GM23338 (cell line): Measurements from ENCODE around the gene SFXN5. TPM values are rescaled to one million over a fixed set of nuclear protein-coding genes. Genes with fewer than 3 reads are reported as not detected.
A peak's percentile ranks its signal among the peaks of the same experiment; 100 is the strongest.

Experiments
- ATAC-seq: fragments of 200-7000 bp; cut with Tn5 transposase; 3 replicates; pipeline ENCODE4 v1.9.1; 2020
- DNase-seq: peaks from one replicate; pipeline ENCODE4 v3.0.0-alpha.2; 2015; ENCODE audit warnings: low spot score
- H2AFZ ChIP-seq: fragments of 200-600 bp; sonication (generic); 2 replicates; pipeline ENCODE4 v1.8.0; 2016; ENCODE audit warnings: antibody characterized with exemption, mild to moderate bottlenecking, moderate library complexity
- H3F3A ChIP-seq: fragments of 200-600 bp; sonication (generic); replicated peaks from 2 replicates; pipeline ENCODE4 v1.8.0; 2017; ENCODE audit warnings: antibody characterized with exemption, mixed run types, low read depth
- H3K27ac ChIP-seq: fragments of 200-600 bp; sonication (generic); 2 replicates; pipeline ENCODE4 v1.6.1; 2016; ENCODE audit warnings: low read depth
- H3K27me3 ChIP-seq: fragments of 200-600 bp; sonication (generic); 2 replicates; pipeline ENCODE4 v1.8.0; 2016; ENCODE audit warnings: mild to moderate bottlenecking, mixed run types, moderate library complexity; ENCODE audit not compliant: insufficient read depth
- H3K36me3 ChIP-seq: fragments of 200-600 bp; sonication (generic); 2 replicates; pipeline ENCODE4 v1.8.0; 2016; ENCODE audit warnings: mild to moderate bottlenecking; ENCODE audit not compliant: insufficient read depth
- H3K4me1 ChIP-seq: fragments of 200-600 bp; sonication (generic); 2 replicates; pipeline ENCODE4 v1.8.0; 2016; ENCODE audit warnings: mild to moderate bottlenecking, moderate library complexity; ENCODE audit not compliant: insufficient read depth
- H3K4me2 ChIP-seq: fragments of 200-600 bp; sonication (generic); 2 replicates; pipeline ENCODE4 v1.7.1; 2017; ENCODE audit warnings: mixed run types
- H3K4me3 ChIP-seq: fragments of 200-600 bp; sonication (generic); 2 replicates; pipeline ENCODE4 v1.6.1; 2016; ENCODE audit warnings: mixed run types
- H3K79me2 ChIP-seq: fragments of 200-600 bp; sonication (generic); replicated peaks from 2 replicates; pipeline ENCODE4 v1.8.0; 2017; ENCODE audit warnings: mild to moderate bottlenecking; ENCODE audit not compliant: insufficient read depth
- H3K9me2 ChIP-seq: fragments of 200-600 bp; sonication (generic); 2 replicates; pipeline ENCODE4 v1.8.0; 2017; ENCODE audit not compliant: insufficient read depth
- H4K20me1 ChIP-seq: fragments of 200-600 bp; sonication (generic); replicated peaks from 2 replicates; pipeline ENCODE4 v1.8.0; 2017; ENCODE audit warnings: mild to moderate bottlenecking; ENCODE audit not compliant: insufficient read depth
- H3K27ac Mint-ChIP-seq: 2 replicates; pipeline ENCODE4 v1.8.0; 2020; ENCODE audit warnings: inconsistent platforms, mild to moderate bottlenecking, moderate library complexity, mixed read lengths
- H3K27me3 Mint-ChIP-seq: 3 replicates; pipeline ENCODE4 v1.8.0; 2022; ENCODE audit warnings: low read depth, mild to moderate bottlenecking, moderate library complexity, mixed read lengths, inconsistent platforms; ENCODE audit not compliant: insufficient read depth, poor library complexity
- H3K36me3 Mint-ChIP-seq: 3 replicates; pipeline ENCODE4 v1.8.0; 2021; ENCODE audit warnings: low read depth, mild to moderate bottlenecking, inconsistent platforms, moderate library complexity, mixed read lengths
- H3K4me1 Mint-ChIP-seq: 3 replicates; pipeline ENCODE4 v1.8.0; 2020; ENCODE audit warnings: mild to moderate bottlenecking, inconsistent platforms, mixed read lengths
- H3K4me3 Mint-ChIP-seq: 3 replicates; pipeline ENCODE4 v1.8.0; 2021; ENCODE audit warnings: moderate library complexity, mild to moderate bottlenecking, inconsistent platforms, mixed read lengths
- H3K9me3 Mint-ChIP-seq: 3 replicates; pipeline ENCODE4 v1.8.0; 2020; ENCODE audit warnings: moderate library complexity, mild to moderate bottlenecking, inconsistent platforms, mixed read lengths
- CREB1 ChIP-seq: fragments of 250-450 bp; sonication (Bioruptor Pico); IDR thresholded peaks from 2 replicates; pipeline ENCODE4 v1.5.0; 2020; ENCODE audit warnings: low read depth, mild to moderate bottlenecking, moderate library complexity
- ETS1 ChIP-seq: IDR thresholded peaks from 2 replicates; pipeline ENCODE4 v1.6.1; 2016; ENCODE audit warnings: antibody characterized with exemption
- EZH2 ChIP-seq: fragments of 200-600 bp; sonication (generic); IDR thresholded peaks from one replicate; pipeline ENCODE4 v1.8.0; 2017; ENCODE audit warnings: antibody characterized with exemption, mild to moderate bottlenecking, low read depth; ENCODE audit not compliant: unreplicated experiment
- EZH2phosphoT487 ChIP-seq: fragments of 200-600 bp; sonication (generic); IDR thresholded peaks from one replicate; pipeline ENCODE4 v1.8.1; 2018; ENCODE audit warnings: antibody characterized with exemption; ENCODE audit not compliant: unreplicated experiment
- NANOG ChIP-seq: IDR thresholded peaks from 2 replicates; pipeline ENCODE4 v1.6.1; 2016; ENCODE audit warnings: antibody characterized with exemption, borderline replicate concordance
- REST ChIP-seq: IDR thresholded peaks from one replicate; pipeline ENCODE4 v1.6.1; 2018; ENCODE audit warnings: antibody characterized with exemption; ENCODE audit not compliant: unreplicated experiment
- ZNF114 ChIP-seq: fragments of 250-450 bp; sonication (Bioruptor Pico); IDR thresholded peaks from 2 replicates; pipeline ENCODE4 v1.5.0; 2020; ENCODE audit warnings: mild to moderate bottlenecking, moderate library complexity
- ZNF331 ChIP-seq: fragments of 250-450 bp; sonication (Bioruptor Pico); IDR thresholded peaks from 2 replicates; pipeline ENCODE4 v1.5.0; 2020; ENCODE audit warnings: low read depth, mild to moderate bottlenecking, moderate library complexity
- polyA plus RNA-seq: library from polyadenylated mRNA; unstranded; fragments of >200 nt; fragmentation: Nextera tagmentation; extraction: Ambion mirVana; gene quantifications from 2 replicates; pipeline ENCODE4 v1.2.1, GENCODE V29; 2016
- total RNA-seq: library from RNA; depleted of rRNA; stranded (reverse); fragments of >200 nt; shearing (Covaris generic); gene quantifications from 2 replicates; pipeline ENCODE4 v1.2.3, GENCODE V29; 2014
- TF ChIP-seq, protein P1 (sequence below): fragments of 250-450 bp; sonication (Bioruptor Pico); IDR thresholded peaks from 2 replicates; pipeline ENCODE4 v1.5.0; 2020; ENCODE audit warnings: mild to moderate bottlenecking, moderate library complexity

SFXN5 gene
- total and polyA plus RNA-seq, 2 experiments from 2014 or later: 23.6 to 25.8 TPM

DNA sequence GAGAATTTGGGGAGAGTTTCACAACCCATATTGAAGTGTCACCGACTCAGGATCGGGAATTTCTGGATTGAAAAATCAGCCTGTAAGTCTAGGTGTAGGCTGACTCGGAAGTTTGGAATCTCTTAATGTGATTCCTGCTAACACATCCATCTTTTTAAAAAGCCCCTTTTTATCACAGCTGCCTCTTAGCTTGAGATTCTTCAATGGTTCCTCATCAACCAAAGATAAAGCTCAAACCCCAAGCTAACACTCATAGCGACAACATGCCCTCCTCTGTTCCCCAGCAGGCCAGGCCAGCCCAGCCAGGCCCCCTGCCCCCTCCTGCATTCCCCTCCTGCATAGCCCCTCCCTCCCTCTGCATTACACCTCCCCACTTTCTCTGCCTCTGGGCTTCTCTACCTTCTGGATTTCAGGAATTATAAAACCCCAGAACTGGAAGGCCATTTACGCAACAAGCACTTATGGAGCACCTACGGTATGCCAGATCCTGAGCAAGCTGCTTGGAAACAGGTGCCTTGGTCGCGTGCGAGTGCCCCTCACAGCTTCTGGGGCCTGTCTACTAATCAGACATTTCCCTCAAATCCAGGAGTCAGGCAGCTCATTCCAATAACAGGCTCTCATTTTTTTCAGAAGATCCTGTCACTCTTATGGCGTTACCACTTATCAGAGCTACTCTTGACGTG lies 90.8 kb downstream of the SFXN5 start:
- Mint-ChIP-seq H3K27ac (no peak overlapping the region), H3K36me3 (peaks cover 7% of the 10 kb centered on the region; the same call in 2 of the 3 replicates), H3K9me3 (no peaks in the 10 kb centered on the region), H3K27me3 (peaks cover 11% of the 10 kb centered on the region), H3K4me3 (no peak overlapping the region), H3K4me1 (peaks cover 27% of the 10 kb centered on the region)
- Histone ChIP-seq H3K27ac (no peak overlapping the region), H3K9me2 (no peaks in the 10 kb centered on the region), H4K20me1 (no peaks in the 10 kb centered on the region), H3K79me2 (no peaks in the 10 kb centered on the region), H3F3A (no peaks in the 10 kb centered on the region), H3K4me2 (no peak overlapping the region), H3K4me1 (peaks cover 14% of the 10 kb centered on the region), H3K27me3 (no peaks in the 10 kb centered on the region), H3K4me3 (no peak overlapping the region), H3K36me3 (no peaks in the 10 kb centered on the region), H2AFZ (no peak overlapping the region)
- no peak for DNase-seq
- ATAC-seq: peak; percentile 69
- TF ChIP-seq, protein P1, sequence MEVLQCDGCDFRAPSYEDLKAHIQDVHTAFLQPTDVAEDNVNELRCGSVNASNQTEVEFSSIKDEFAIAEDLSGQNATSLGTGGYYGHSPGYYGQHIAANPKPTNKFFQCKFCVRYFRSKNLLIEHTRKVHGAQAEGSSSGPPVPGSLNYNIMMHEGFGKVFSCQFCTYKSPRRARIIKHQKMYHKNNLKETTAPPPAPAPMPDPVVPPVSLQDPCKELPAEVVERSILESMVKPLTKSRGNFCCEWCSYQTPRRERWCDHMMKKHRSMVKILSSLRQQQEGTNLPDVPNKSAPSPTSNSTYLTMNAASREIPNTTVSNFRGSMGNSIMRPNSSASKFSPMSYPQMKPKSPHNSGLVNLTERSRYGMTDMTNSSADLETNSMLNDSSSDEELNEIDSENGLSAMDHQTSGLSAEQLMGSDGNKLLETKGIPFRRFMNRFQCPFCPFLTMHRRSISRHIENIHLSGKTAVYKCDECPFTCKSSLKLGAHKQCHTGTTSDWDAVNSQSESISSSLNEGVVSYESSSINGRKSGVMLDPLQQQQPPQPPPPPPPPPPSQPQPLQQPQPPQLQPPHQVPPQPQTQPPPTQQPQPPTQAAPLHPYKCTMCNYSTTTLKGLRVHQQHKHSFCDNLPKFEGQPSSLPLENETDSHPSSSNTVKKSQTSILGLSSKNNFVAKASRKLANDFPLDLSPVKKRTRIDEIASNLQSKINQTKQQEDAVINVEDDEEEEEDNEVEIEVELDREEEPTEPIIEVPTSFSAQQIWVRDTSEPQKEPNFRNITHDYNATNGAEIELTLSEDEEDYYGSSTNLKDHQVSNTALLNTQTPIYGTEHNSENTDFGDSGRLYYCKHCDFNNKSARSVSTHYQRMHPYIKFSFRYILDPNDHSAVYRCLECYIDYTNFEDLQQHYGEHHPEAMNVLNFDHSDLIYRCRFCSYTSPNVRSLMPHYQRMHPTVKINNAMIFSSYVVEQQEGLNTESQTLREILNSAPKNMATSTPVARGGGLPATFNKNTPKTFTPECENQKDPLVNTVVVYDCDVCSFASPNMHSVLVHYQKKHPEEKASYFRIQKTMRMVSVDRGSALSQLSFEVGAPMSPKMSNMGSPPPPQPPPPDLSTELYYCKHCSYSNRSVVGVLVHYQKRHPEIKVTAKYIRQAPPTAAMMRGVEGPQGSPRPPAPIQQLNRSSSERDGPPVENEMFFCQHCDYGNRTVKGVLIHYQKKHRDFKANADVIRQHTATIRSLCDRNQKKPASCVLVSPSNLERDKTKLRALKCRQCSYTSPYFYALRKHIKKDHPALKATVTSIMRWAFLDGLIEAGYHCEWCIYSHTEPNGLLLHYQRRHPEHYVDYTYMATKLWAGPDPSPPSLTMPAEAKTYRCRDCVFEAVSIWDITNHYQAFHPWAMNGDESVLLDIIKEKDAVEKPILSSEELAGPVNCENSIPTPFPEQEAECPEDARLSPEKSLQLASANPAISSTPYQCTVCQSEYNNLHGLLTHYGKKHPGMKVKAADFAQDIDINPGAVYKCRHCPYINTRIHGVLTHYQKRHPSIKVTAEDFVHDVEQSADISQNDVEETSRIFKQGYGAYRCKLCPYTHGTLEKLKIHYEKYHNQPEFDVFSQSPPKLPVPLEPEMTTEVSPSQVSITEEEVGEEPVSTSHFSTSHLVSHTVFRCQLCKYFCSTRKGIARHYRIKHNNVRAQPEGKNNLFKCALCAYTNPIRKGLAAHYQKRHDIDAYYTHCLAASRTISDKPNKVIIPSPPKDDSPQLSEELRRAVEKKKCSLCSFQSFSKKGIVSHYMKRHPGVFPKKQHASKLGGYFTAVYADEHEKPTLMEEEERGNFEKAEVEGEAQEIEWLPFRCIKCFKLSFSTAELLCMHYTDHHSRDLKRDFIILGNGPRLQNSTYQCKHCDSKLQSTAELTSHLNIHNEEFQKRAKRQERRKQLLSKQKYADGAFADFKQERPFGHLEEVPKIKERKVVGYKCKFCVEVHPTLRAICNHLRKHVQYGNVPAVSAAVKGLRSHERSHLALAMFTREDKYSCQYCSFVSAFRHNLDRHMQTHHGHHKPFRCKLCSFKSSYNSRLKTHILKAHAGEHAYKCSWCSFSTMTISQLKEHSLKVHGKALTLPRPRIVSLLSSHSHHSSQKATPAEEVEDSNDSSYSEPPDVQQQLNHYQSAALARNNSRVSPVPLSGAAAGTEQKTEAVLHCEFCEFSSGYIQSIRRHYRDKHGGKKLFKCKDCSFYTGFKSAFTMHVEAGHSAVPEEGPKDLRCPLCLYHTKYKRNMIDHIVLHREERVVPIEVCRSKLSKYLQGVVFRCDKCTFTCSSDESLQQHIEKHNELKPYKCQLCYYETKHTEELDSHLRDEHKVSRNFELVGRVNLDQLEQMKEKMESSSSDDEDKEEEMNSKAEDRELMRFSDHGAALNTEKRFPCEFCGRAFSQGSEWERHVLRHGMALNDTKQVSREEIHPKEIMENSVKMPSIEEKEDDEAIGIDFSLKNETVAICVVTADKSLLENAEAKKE (CRISPR knock-in tag): no peak
- TF ChIP-seq REST (no peak), EZH2phosphoT487 (no peak), EZH2 (no peak), NANOG (no peak), ETS1 (no peak), ZNF331 (CRISPR knock-in tag) (no peak), CREB1 (no peak), ZNF114 (CRISPR knock-in tag) (no peak)
